ENCODE data around the gene ASF1B. TPM values are rescaled to one million over a fixed set of nuclear protein-coding genes. Genes with fewer than 3 reads are reported as not detected.

Gene ASF1B
- total RNA-seq, 1 experiment from 2014 or later = 54.6 TPM

DNA sequence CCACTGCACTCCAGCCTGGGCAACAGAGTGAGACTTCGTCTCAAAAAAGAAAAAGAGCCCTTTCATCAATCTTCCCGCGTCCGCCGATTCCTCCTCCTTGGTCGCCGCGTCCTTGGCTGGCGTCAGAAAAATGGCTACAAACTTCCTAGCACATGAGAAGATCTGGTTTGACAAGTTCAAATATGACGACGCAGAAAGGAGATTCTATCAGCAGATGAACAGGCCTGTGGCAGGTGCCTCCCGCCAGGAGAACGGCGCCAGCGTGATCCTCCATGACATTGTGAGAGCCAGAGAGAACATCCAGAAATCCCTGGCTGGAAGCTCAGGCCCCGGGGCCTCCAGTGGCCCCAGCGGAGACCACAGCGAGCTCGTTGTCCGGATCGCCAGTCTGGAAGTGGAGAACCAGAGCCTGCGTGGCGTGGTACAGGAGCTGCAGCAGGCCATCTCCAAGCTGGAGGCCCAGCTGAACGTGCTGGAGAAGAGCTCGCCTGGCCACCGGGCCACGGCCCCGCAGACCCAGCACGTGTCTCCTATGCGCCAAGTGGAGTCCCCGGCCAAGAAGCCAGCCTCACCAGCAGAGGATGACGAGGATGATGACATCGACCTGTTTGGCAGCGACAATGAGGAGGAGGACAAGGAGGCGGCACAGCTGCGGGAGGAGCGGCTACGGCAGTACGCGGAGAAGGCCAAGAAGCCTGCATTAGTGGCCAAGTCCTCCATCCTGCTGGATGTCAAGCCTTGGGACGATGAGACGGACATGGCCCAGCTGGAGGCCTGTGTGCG, 65.9 kb downstream of the ASF1B start:
- Histone ChIP-seq H3K27me3 (replicated peaks; ENCODE audit: insufficient read depth, low read depth, low read length, poor library complexity) (no peaks in the 10 kb centered on the region), H3K4me1 (ENCODE audit: insufficient read depth, low read length, poor library complexity, severe bottlenecking) (peaks cover 24% of the 10 kb centered on the region), H3K27ac (ENCODE audit: low read depth, low read length, poor library complexity, severe bottlenecking) (no peak overlapping the region), H3K4me3 (ENCODE audit: low read depth, low read length, poor library complexity, severe bottlenecking) (no peak overlapping the region), H3K36me3 (ENCODE audit: insufficient read depth, low read length, poor library complexity, severe bottlenecking) (no peaks in the 10 kb centered on the region), H3K9me3 (ENCODE audit: low read depth, low read length, poor library complexity, severe bottlenecking) (no peaks in the 10 kb centered on the region)
- TF ChIP-seq EZH2 (IDR thresholded peaks at IDR 0.05; ENCODE audit: borderline replicate concordance, low read depth, low read length, poor library complexity, severe bottlenecking) = no peak
- TF ChIP-seq, protein P1, sequence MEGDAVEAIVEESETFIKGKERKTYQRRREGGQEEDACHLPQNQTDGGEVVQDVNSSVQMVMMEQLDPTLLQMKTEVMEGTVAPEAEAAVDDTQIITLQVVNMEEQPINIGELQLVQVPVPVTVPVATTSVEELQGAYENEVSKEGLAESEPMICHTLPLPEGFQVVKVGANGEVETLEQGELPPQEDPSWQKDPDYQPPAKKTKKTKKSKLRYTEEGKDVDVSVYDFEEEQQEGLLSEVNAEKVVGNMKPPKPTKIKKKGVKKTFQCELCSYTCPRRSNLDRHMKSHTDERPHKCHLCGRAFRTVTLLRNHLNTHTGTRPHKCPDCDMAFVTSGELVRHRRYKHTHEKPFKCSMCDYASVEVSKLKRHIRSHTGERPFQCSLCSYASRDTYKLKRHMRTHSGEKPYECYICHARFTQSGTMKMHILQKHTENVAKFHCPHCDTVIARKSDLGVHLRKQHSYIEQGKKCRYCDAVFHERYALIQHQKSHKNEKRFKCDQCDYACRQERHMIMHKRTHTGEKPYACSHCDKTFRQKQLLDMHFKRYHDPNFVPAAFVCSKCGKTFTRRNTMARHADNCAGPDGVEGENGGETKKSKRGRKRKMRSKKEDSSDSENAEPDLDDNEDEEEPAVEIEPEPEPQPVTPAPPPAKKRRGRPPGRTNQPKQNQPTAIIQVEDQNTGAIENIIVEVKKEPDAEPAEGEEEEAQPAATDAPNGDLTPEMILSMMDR (conservative IDR thresholded peaks at IDR 0.05; ENCODE audit: low read depth, low read length) = no peak
- BruUV-seq (replicated peaks) = no TSS peak
- intact Hi-C loops (cut with micrococcal nuclease; ENCODE audit: unreplicated experiment) = loop anchor here (5.0 kb wide), 2 partner anchors 63 to 473 kb away; partner anchors contain the start of gene RFX1
- ChIA-PET CTCF (interaction anchor here (0.6 to 1.1 kb wide), 5 partner anchors 8 to 358 kb away, joined by 3 to 9 read pairs (median 3); partner anchors contain the start of gene PALM3), POLR2A (ENCODE audit: low non-redundant PET) (no interaction called here)
- no peak for DNase-seq (ENCODE audit: low spot score)

Other genes starting within 250 kb of the ASF1B start
- gene BRME1, start 230.5 kb downstream of the ASF1B start, total RNA-seq (2021) = 3.2 and 4.0 TPM in 2 replicates
- 38.6 and 40.9 TPM in 2 replicates for gene CC2D1A, start 230.4 kb downstream of the ASF1B start, total RNA-seq (2021)
- not detected in 2 replicates for gene PODNL1, start 198.2 kb downstream of the ASF1B start, total RNA-seq (2021)
- gene DCAF15, start 184.1 kb downstream of the ASF1B start, total RNA-seq (2021) = 62.4 and 65.4 TPM in 2 replicates
- 19.5 and 23.1 TPM in 2 replicates for gene RFX1, start 130.3 kb downstream of the ASF1B start, total RNA-seq (2021)
- not detected in 2 replicates for gene RLN3, start 108.4 kb downstream of the ASF1B start, total RNA-seq (2021)
- gene IL27RA, start 104.8 kb downstream of the ASF1B start, total RNA-seq (2021) = 5.4 and 6.0 TPM in 2 replicates
- gene PALM3, start 74.5 kb downstream of the ASF1B start, total RNA-seq (2021) = 18.5 and 21.8 TPM in 2 replicates
- 0.26 and 0.61 TPM in 2 replicates for gene MISP3, start 63.8 kb downstream of the ASF1B start, total RNA-seq (2021)
- gene C19orf67, start 50.8 kb downstream of the ASF1B start, total RNA-seq (2021) = not detected in 2 replicates
- 52.9 and 56.0 TPM in 2 replicates for gene SAMD1, start 45.8 kb downstream of the ASF1B start, total RNA-seq (2021)
- gene PRKACA, start 18.8 kb downstream of the ASF1B start, total RNA-seq (2021) = 56.7 and 77.9 TPM in 2 replicates
- gene ADGRL1, start 69.6 kb upstream of the ASF1B start, total RNA-seq (2021) = 66.1 and 72.0 TPM in 2 replicates
- 45.7 and 51.7 TPM in 2 replicates for gene ADGRE5, start 244.9 kb upstream of the ASF1B start, total RNA-seq (2021)